NCI-H1092 (cell line): ENCODE data around the gene ZNF652.
"Not testable (repeated sequence)": the region's sequence is repeated elsewhere in the genome, so short reads cannot be mapped to it uniquely, and the experiment has no call there.

Experiments
- DNase-seq: peaks from one replicate; lab custom pipeline; 2025; lab: John Stamatoyannopoulos, UW

ZNF652 gene

DNA sequence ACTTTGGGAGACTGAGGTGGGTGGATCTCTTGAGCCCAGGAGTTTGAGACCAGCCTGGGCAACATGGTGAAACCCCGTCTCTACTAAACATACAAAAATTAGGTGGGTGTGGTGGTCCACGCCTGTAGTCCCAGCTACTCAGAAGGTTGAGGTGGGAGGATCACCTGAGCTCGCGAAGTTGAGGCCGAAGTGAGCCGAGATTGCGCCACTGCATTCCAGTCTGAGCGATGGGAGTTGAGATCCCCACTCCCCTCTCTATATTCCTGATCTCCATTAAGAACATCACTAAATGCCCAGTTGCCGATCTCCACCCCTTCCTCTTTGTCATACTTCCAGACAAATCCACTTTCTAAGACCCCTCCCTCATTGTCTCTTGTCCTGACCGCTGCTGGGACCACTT, 24.3 kb upstream of the ZNF652 start:
- no peak for DNase-seq

DNA sequence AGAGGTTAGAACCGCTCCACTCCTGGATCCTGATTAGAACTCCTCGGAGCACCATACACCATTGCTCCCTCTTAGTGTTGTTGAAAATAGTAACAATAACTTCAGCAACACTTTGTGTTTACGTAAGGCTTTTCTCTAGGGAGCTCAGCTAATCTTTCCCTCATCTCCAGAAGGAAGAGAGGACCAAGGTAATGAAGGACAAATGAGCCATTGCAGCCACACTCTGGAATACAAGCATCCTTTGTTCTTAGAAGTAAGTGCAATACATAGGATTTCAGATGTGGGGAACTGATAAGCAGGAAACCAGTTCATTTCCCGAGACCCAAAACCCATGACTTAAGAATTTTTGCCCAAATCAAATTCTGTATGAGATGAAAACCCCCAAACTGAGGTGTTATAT, 22.9 kb upstream of the ZNF652 start:
- no peak for DNase-seq

DNA sequence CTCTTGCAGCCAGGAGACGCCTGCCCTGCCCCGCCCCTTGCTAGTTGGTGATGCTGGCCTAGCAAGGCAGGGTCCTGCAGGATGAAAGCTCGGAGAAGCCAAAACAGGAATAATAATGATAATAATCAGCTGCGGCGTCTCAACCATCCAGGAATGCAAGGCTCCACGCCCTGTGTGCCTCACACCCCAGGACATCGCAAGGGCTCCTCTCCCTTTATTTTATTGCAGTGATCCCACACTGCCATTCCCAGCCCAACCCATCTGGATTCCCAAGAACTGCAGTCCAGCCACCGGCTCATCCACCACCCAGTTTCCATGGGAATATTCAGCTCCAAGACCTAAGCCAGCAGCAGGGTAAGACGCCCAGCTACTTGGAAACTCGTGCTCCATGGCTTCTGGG, 21.0 kb upstream of the ZNF652 start:
- DNase-seq: no peak

DNA sequence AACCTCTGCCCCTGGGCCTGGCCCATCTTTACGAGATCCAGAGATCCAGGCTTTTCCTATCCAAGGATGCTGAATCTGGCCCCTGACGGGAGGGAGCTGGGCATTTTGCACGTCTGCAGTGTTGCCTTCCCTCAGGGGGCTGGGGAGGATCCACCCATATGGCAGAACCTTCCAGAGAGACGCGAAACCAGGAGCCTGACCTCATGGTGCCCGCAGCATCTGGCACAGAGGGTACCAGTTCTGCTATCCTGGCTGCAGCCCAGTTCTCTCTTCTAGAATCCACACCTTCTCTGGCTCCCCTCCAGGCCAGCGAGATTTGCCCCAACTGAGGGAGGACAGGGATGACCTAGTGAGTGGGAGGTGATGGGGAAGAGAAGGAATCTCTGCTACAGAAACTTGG, 20.5 kb upstream of the ZNF652 start:
- no peak for DNase-seq

DNA sequence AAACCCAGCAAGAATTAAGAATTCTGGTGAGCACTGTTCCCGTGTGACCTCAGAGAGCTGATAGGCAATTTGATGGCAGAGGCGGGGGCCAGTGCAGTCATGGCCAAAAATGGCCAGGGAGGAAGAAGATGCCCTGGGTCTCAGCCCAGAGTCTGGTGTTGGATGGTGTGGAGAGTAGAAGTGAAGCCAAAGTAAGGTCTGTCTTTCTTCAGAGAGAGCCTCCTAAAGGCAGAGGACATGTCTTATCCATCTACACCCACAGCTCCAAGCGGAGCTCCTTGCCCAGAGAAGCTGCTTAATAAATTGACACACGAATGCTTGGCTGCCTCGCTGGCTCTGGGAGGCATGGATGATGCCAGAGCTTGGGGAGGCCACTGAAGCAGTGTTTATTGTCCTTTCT, 19.7 kb upstream of the ZNF652 start:
- DNase-seq: no peak

DNA sequence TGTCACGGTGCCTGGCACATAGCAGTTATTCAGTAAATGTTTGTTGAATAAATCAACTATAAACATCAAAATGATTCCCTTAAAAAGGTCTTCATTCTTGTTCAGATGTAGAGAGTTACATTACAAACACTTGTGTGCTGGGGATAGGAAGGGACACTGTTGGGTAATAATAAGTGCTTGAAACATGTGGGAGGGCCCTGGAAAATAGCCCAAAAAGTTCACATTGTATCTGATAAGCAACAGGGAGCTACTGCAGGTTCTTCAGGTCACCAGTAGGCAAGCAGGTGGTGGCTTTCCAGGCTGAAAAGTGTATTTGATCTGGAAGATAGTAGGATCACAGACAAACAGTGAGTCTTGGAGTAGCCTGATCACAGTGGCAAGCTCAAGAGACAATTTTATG, 19.0 kb upstream of the ZNF652 start:
- no peak for DNase-seq

DNA sequence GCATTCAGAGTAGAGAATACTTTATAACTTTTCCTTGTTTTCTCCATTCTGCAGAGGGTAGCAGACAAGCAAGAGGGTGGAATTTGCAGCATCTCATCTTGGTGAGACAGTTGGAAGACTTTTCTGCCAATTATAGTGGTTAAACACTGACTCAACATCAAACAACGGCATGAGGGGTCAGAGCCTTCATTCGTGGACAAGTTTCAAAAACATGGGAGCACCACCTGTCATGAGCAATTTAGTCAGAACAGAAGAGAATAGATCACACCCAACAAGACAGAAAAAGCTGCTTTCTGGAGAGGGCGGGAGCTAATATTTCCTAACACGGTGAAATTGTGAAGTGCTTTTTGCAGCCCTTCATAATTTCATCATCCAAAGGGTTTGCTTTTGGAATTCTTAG, 17.9 kb upstream of the ZNF652 start:
- no peak for DNase-seq

DNA sequence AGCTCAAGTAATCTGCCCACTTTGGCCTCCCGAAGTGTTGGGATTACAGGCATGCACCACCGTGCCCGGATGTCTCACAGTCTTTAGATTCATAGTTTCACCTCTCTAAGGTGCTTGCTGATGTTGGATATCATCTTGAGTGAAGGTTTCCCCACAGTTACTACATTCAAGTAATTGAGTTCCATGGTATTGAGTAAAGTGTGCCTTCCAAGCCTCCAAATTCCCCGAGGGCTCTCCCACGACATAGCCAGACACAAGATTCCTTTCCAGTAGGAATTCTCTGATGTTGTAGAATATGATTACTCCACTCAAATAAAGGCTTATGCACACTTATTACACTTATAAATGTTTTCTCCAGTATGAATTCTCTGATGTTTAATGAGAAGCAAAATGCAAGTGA, 16.3 kb upstream of the ZNF652 start:
- DNase-seq: no peak

DNA sequence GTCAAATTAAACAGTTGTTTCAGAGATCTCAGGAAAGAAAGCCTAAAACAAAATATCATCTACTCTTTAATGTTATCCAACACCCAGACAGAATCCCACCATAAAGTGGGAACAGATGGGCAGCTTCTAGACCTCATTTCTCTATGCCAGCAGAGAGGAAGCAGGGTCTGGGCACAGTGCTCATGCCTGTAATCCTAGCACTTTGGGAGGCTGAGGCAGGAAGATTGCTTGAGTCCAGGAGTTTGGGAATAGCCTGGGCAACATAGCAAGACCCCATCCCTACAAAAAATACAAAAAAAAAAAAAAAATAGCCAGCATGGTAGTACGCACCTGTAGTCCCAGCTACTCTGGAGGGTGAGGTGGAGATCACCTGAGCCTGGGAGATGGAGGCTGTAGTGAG, 13.5 kb upstream of the ZNF652 start:
- DNase-seq: no peak

DNA sequence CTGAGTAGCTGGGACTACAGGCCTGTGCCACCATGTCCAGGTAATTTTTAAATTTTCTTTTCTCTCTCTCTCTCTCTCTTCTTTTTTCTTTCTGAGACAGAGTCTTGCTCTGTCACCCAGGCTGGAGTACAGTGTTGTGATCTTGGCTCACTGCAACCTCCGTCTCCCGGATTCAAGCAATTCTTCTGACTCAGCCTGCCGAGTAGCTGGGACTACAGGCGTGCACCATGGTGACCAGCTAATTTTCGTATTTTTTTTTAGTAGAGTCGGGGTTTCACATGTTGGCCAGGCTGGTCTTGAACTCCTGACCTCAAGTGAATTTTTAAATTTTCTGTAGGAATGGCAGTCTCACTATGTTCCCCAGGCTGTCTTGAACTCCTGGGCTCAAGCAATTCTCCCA, 11.1 kb upstream of the ZNF652 start:
- DNase-seq: no peak

DNA sequence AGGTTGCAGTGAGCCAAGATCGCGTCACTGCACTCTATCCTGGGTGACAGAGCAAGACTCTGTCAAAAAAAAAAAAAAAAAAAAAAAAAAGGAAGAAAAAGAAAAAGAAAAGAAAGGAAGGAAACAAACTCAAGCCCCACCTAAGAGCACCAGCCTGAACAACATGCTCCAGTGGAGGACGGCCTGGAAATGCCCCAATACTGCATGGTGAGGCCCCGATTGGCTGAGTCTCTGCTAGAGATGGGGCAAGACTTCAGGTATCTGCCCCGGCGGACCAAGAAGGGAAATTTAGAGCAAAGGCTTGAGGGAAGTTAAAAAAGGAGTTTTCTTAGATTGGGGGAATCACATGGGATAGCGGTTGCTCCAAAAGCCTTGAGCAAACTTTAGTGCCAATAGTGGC, 10.4 kb upstream of the ZNF652 start:
- no peak for DNase-seq

DNA sequence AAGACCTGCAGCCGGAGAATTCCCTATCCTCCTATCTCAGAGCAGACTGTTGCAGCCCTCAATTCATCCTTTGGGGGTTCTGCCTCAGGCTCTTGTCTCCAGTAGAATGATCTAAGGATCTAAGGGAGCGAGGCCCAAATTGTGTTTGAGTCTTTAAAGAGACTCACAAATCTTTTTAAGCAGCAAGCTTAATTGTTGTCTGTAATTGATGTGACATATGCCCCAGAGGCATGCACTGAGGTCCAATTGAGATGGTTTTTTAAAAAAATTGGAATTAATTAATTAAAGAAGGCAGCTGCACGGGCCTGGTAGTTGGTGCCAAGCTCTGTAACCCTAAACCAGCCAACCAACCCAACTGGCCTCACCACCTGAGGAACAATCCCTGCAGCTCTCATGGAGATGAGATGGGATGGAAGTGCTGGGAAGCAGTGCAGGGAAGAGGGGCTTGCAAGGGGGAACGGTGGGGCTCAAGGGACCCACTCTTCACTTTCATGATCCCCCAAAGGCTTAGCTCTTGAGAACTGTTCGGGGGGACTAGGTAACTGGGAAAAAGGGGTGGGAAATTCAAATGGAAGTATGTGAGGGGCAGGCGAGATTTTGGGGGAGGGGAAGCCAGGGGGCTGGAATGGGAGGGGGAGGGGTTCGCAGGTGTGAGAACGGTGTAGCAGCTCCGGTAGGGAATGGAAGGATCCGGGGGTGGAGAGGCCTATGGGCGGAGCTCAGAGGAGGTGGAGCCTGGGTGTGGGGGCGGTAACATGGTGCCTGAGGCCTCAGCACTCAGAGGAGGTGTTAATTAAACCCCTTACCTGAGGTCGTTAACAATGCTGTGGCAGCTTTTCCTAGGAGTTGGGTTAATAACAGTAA, 9.2 kb upstream of the ZNF652 start:
- no peak for DNase-seq

DNA sequence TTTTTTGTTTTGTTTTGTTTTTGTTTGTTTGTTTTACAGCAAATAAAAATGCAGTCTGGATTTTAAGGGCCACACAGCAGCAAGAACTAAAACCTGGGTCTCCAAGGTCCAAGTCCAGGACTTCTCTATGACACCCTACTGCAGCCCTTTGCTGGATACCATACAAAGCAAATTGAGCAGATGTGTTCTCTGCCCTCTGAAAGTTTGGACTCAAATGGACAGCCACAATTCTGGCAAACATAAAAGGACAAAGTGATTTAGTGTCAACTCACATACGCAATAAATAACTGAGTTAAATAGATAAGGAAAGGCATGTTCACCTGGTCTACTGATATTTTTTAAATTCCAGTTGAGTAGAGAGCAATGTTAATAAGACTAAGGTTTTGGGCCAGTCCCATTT, 7.7 kb upstream of the ZNF652 start:
- DNase-seq: no peak

DNA sequence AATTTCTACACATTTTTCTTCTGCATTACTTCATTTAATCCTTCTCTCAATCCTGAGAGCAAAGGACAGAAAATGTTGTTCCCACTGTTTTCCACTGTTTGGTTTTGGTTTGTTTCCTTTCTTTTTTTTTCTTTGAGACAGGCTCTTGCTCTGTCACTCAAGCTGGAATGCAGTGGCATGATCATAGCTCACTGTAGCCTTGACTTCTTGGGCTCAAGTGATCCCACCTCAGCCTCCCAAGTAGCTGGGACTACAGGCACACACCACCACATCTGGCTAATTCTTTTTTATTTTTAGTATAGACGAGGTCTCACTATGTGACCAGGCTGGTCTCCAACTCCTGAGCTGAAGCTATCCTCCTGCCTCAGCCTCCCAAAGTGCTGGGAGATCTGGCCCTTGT, 7.0 kb upstream of the ZNF652 start:
- no peak for DNase-seq

DNA sequence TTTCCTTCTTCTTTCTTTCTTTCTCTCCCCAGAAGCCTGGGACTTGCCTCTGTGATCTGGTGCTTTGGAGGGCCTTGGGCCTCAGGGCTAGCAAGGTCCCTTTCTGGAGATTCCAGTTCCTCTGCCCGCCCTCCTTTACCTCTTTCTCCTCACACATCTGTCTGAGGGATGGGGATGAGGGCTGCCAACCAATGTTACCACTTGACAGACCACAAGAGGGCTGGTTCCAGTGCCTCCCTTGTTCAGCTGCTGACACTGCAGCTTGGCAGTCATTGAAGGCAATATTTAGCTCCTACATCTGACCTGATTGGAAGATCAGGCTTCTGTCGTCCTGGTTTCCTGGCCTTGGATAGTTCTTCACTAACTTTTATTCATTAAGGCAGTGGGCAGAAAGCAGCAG, 3.6 kb upstream of the ZNF652 start:
- peak; percentile 10 for DNase-seq

DNA sequence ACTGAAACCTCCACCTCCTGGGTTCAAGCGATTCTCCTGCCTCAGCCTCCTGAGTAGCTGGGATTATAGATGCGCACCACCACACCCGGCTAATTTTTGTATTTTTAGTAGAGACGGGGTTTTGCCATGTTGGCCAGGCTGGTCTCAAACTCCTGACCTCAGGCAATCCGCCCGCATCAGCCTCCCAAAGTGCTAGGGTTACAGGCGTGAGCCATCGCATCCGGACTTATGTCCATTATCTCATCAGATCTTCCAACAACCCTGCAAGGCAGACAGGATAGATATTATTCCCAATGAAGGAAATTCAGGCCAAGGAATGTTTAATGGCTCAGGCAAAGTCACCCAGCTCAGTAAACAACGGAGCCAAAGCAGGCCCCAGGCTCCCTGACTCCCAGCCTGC, 3.1 kb upstream of the ZNF652 start:
- DNase-seq: not testable (repeated sequence)

DNA sequence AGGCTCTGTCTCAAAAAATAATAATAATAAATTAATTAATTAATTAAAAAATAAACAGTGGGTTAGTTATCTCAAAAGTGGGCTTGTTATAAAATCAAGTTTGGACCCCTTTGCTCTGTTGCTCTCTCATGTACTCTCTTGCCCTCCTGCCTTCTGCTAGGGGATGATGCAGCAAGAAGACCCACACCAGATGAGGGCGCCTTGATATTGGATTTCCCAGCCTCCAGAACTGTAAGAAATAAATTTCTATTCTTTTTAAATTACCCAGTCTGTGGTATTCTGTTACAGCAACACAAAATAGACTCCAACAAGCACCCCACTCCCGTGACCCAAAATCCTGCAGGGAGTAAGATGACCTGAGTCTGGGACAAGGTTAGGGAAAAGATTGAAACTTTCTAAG, 2.1 kb upstream of the ZNF652 start:
- DNase-seq: no peak

DNA sequence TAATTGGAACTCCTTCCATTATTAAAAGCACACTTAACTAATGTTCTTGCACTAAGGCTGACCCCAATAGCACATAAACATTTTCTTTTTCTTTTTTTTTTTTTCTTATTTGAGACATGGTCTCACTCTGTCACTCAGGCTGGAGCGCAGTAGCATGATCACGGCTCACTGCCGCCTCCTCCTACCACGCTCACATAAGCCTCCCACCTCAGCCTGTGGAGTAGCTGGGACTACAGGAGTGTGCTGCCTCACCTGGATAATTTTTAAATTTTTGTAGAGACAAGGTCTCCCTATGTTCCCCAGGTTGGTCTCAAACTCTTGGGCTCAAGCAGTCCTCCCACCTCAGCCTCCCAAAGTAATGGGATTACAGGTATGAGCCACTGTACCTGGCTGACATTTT, 1.2 kb upstream of the ZNF652 start:
- no peak for DNase-seq

DNA sequence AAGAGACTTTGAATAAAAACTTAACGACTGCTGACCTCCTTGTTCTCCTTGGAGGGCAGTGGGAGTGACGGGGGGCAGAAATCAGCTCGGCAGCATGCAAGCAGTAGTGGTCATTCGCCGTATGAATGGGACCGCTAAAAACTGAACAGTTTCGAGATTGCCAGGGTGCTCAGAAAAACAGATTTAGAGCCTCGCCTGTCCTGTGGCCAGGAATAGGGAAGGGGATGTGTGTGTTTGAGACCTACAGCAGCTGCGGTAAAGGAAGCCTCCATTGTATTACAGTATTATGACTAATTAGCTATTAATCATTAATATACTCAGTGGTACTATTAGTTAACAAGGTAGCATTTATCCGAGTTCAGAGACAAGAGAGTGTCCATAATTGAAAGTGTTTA, 670 bp upstream of the ZNF652 start:
- no peak for DNase-seq

DNA sequence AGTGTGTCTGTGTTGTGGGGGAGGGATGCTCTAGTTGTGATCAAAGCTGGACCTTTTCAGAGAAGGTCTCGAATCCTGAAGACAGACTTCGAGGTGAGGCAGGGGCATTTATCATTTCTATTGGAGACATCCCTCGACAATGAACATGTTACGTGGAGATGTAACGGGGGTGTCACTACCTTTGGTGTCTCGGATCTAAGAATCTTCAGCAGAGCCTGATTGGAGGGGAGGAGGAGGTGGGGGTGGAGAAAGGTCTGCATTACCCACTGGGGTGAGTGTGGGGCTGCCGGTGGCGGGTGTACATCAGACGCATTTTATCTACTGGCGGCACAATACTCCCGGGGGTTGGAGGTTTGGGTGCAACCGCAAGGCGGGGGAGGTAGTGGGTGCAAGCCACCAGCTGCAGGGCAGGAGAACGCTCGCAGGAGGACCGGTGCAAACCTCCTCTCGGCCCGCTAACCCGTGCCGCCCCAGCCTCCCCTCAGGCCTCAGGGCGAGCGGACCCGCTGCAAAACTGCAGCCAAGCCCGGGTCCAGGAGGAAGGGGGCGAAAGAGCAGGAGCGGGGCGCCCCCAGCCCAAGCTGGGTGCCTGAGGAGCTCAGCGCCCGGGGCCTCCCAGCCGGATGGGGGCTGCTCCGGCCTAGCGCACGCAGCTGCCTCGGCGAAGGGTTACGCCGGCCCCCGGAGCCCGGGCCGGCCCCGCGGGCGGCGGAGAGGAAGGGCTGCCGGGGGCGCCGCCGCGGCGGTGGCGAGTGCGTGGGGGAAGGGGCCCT, 735 bp downstream of the ZNF652 start:
- no peak for DNase-seq

DNA sequence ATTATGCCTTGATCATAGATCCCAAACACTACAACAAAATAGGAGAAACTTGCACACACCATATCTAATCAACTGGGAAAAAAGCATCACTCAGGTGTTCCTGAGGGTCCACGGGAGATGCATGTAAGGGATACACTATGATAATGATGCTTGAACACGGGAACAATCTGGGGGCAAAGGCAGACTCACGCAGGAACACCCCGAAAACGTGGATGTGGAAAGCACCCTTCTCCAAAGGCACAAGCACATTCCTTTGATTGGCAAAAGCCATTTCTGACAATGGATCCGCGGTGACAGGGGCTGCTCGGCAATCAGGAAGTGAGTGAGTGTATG, 1.3 kb downstream of the ZNF652 start:
- no peak for DNase-seq

DNA sequence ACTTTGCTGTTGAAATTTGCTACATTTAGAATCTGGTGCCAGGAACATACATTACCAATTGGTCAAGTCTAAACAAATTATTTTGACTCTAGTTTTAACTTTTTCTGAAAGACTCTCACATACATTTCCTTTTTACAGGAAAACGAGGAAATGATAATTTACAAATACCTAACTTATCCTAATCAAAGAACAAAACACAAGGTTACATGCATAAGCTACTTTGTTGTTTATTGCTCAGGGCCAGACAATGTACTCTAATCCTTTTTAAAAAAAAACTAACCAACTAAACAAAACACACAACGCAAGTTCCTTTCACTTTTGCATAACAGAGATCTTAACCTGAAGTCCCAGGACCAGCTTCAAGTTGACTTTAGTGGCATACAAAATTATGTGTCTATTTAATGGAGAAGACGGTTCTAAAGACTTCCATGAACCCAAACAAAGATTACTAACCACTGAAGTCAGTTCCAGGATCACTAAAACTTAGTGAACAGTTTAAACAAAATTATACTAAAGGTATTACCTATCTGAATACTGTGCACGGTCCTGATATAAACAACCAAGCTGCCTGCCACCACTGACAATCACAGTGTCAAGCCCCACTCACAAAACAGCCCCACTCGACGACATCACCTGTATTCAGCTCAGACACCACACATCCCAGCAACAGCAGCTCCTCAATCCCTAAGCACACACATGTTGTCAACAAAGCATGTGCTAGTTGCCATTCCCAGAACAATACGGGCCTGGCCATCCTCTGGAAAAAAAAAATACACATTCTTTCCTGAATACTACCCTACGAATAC, 1.9 kb downstream of the ZNF652 start:
- DNase-seq: no peak
